WTC11 (cell line): ENCODE results near the gene INPP4A. TPM values are rescaled to one million over a fixed set of nuclear protein-coding genes. Genes with fewer than 3 reads are reported as not detected.

Experiments used
- ATAC-seq: fragments of 200-7000 bp; cut with Tn5 transposase; 2 replicates; pipeline ENCODE4 v1.10.0; 2021; ENCODE audit warnings: mild to moderate bottlenecking, moderate library complexity
- CTCF ChIA-PET: fragments of 300-600 bp; sonication (Branson Sonifier 250); formaldehyde crosslinking; loops from one replicate; lab custom pipeline; 2021; ENCODE audit warnings: antibody characterized with exemption; lab: Charles Lee
- POLR2A ChIA-PET: fragments of 350-600 bp; sonication (Branson Sonifier 250); formaldehyde crosslinking; loops from one replicate; lab custom pipeline; 2021; ENCODE audit warnings: antibody characterized with exemption; lab: Charles Lee
- DNase-seq: peaks from one replicate; pipeline ENCODE4 v3.0.0; 2021; ENCODE audit warnings: low spot score
- H3K27ac Mint-ChIP-seq: 2 replicates; pipeline ENCODE4 v1.8.0; 2021; ENCODE audit warnings: mixed read lengths
- H3K27me3 Mint-ChIP-seq: 2 replicates; pipeline ENCODE4 v1.8.0; 2021; ENCODE audit warnings: low read depth, mild to moderate bottlenecking, moderate library complexity, mixed read lengths
- H3K36me3 Mint-ChIP-seq: 2 replicates; pipeline ENCODE4 v1.8.0; 2021; ENCODE audit warnings: mixed read lengths
- H3K4me1 Mint-ChIP-seq: 2 replicates; pipeline ENCODE4 v1.8.0; 2022; ENCODE audit warnings: mixed read lengths
- H3K4me3 Mint-ChIP-seq: 2 replicates; pipeline ENCODE4 v1.8.0; 2021; ENCODE audit warnings: mild to moderate bottlenecking, moderate library complexity, mixed read lengths
- H3K9me3 Mint-ChIP-seq: 2 replicates; pipeline ENCODE4 v1.8.0; 2021; ENCODE audit warnings: mixed read lengths
- AFF4 ChIP-seq: sonication (generic); formaldehyde crosslinking; IDR thresholded peaks from 2 replicates; pipeline ENCODE4 v1.8.1; 2023; ENCODE audit warnings: mild to moderate bottlenecking, missing genetic modification reagents, borderline replicate concordance
- AR ChIP-seq: fragments of 250-450 bp; sonication (Bioruptor Pico); IDR thresholded peaks from 2 replicates; pipeline ENCODE4 v1.9.0; 2021; ENCODE audit warnings: mild to moderate bottlenecking
- ATF6 ChIP-seq: sonication (generic); formaldehyde crosslinking; IDR thresholded peaks from 2 replicates; pipeline ENCODE4 v1.8.1; 2023; ENCODE audit warnings: mild to moderate bottlenecking, missing genetic modification reagents
- CTCF ChIP-seq: fragments of 200-600 bp; IDR thresholded peaks from 2 replicates; pipeline ENCODE4 v1.8.0; 2022; ENCODE audit warnings: antibody characterized with exemption
- ERG ChIP-seq: fragments of 250-450 bp; sonication (Bioruptor Pico); IDR thresholded peaks from 2 replicates; pipeline ENCODE4 v1.8.0; 2021; ENCODE audit warnings: mild to moderate bottlenecking
- ESRRA ChIP-seq: sonication (generic); formaldehyde crosslinking; IDR thresholded peaks from 2 replicates; pipeline ENCODE4 v1.8.1; 2022; ENCODE audit warnings: mild to moderate bottlenecking, missing genetic modification reagents, borderline replicate concordance
- FOXK1 ChIP-seq: sonication (generic); formaldehyde crosslinking; IDR thresholded peaks from 2 replicates; pipeline ENCODE4 v1.8.0; 2022; ENCODE audit warnings: mild to moderate bottlenecking, moderate library complexity, missing genetic modification reagents
- JAZF1 ChIP-seq: fragments of 250-450 bp; sonication (Bioruptor Pico); IDR thresholded peaks from 2 replicates; pipeline ENCODE4 v1.9.0; 2021; ENCODE audit warnings: moderate library complexity, mild to moderate bottlenecking, inconsistent platforms
- MLX ChIP-seq: sonication (generic); formaldehyde crosslinking; IDR thresholded peaks from 2 replicates; pipeline ENCODE4 v1.8.1; 2023; ENCODE audit warnings: mild to moderate bottlenecking, missing genetic modification reagents, moderate library complexity
- PRDM15 ChIP-seq: sonication (generic); formaldehyde crosslinking; IDR thresholded peaks from 2 replicates; pipeline ENCODE4 v1.8.0; 2022; ENCODE audit warnings: missing genetic modification reagents
- ZBTB21 ChIP-seq: sonication (generic); formaldehyde crosslinking; IDR thresholded peaks from 2 replicates; pipeline ENCODE4 v1.8.1; 2023; ENCODE audit warnings: mild to moderate bottlenecking, missing genetic modification reagents, borderline replicate concordance
- ZBTB43 ChIP-seq: sonication (generic); formaldehyde crosslinking; IDR thresholded peaks from 2 replicates; pipeline ENCODE4 v1.8.1; 2023; ENCODE audit warnings: mild to moderate bottlenecking, missing genetic modification reagents
- ZMAT4 ChIP-seq: fragments of 250-450 bp; sonication (Bioruptor Pico); IDR thresholded peaks from 2 replicates; pipeline ENCODE4 v1.9.0; 2021; ENCODE audit warnings: mild to moderate bottlenecking
- ZNF138 ChIP-seq: sonication (generic); formaldehyde crosslinking; conservative IDR thresholded peaks from 2 replicates; pipeline ENCODE4 v1.8.1; 2022; ENCODE audit warnings: mild to moderate bottlenecking, moderate library complexity, missing genetic modification reagents
- total RNA-seq: library from RNA; stranded (reverse); gene quantifications from 3 replicates; pipeline ENCODE4 v1.2.3, GENCODE V29; 2021

Gene INPP4A
- total RNA-seq, 1 experiment from 2014 or later = 38.3 TPM

- ChIA-PET CTCF (interaction anchor here (0.6 kb wide), 1 partner anchor 9 kb away, joined by 3 read pairs; no protein-coding TSS in a partner anchor), POLR2A (no interaction called here)
- ATAC-seq (no peak), DNase-seq (no peak)
- peaks cover 45% of the 10 kb centered on the region for H3K9me3 Mint-ChIP-seq
- TF ChIP-seq ATF6 (no peak), AFF4 (CRISPR knock-in tag) (no peak), ZBTB21 (CRISPR knock-in tag) (no peak), ZBTB43 (no peak), JAZF1 (CRISPR knock-in tag) (no peak), PRDM15 (CRISPR knock-in tag) (no peak), MLX (CRISPR knock-in tag) (no peak), CTCF (no peak), ZNF138 (CRISPR knock-in tag) (no peak), FOXK1 (CRISPR knock-in tag) (no peak), ZMAT4 (CRISPR knock-in tag) (no peak), ERG (CRISPR knock-in tag) (no peak), ESRRA (CRISPR knock-in tag) (no peak), AR (CRISPR knock-in tag) (no peak)
- no peak overlapping the region for H3K27ac Mint-ChIP-seq
- H3K4me3 Mint-ChIP-seq = no peak overlapping the region
- H3K4me1 Mint-ChIP-seq = peaks cover 14% of the 10 kb centered on the region
- peaks cover 45% of the 10 kb centered on the region for H3K36me3 Mint-ChIP-seq
- no peaks in the 10 kb centered on the region for H3K27me3 Mint-ChIP-seq
These were observed 50.0 kb downstream of the INPP4A start for GRCh38 chr2:98494699-98495098.
